DMS53 treated with DMSO at 0.1 percent for 48 hours (cell line): Measurements from ENCODE around the gene GSTM2.
"Not testable (repeated sequence)": the region's sequence is repeated elsewhere in the genome, so short reads cannot be mapped to it uniquely, and the experiment has no call there.

Source experiments
- DNase-seq: peaks from one replicate; lab custom pipeline; 2025; ENCODE audit not compliant: unreplicated experiment; lab: John Stamatoyannopoulos, UW

The GSTM2 gene

DNA sequence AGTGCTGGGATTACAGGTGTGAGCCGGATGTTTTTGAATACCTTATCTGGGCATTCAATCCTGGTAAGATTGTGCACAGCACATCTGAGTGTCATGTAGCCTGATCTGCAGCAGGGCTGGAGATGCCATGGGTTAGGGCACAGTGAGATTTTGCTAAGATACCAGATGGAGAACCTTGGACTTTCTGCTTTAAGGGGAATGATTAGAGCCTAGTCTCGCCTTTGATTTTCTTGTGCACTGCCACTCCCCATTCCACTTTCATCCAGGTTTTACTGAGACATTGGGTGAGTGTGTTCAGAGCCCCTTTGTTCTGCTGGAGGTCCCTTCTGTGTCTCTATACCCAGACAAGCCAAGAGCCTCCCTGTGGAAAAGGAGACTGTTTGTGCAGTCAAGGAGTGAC is 6.0 kb downstream of the GSTM2 start:
- DNase-seq, result not testable (repeated sequence)

GRCh38 chr1:109676683-109677381 is 9.0 kb downstream of the GSTM2 start:
- DNase-seq, result not testable (repeated sequence)

DNA sequence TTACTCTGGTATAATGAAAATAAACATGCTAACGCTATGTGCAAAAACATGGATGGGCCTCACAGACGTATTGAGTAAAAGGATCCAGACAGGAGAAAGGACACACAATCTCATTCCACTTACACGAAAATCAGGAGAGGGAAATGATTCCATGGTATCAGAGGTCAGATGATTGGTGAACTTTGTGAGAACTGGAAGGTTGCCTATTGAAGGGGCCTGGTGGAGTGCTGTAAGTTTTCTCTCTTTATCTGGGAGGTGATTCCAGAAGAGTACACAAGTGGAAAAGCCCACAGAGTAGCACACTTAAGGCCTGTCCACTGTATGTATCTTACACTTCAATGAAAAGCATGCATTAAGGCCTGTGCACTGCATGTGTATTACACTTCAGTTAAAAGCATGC is 9.6 kb downstream of the GSTM2 start:
- no peak for DNase-seq

GRCh38 chr1:109678637-109679036 is 10.8 kb downstream of the GSTM2 start:
- not testable (repeated sequence) for DNase-seq

- DNase-seq, result not testable (repeated sequence)
Observed at GRCh38 chr1:109684777-109685176, 16.9 kb downstream of the GSTM2 start.

DNA sequence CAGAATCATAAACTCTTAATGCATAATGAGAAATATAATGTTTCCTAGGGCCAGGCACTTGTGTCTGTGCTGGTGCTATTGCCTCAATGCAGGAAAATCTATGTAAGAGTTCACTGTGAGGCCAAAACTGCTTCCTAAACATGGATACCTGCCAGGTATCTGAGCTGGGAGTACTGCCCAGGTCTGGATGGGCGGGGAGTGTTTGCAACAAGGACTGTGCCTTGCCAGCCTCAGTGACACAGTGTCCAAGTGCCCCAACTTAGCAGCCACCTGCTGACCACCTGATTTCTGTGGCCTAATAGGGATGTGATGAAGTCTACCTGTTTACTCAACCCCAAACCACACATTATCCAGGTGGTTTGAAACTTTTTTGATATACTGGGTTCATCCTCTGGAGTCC is 17.5 kb downstream of the GSTM2 start:
- not testable (repeated sequence) for DNase-seq

- not testable (repeated sequence) for DNase-seq
Observed at GRCh38 chr1:109685890-109686289, 18.0 kb downstream of the GSTM2 start.

DNA sequence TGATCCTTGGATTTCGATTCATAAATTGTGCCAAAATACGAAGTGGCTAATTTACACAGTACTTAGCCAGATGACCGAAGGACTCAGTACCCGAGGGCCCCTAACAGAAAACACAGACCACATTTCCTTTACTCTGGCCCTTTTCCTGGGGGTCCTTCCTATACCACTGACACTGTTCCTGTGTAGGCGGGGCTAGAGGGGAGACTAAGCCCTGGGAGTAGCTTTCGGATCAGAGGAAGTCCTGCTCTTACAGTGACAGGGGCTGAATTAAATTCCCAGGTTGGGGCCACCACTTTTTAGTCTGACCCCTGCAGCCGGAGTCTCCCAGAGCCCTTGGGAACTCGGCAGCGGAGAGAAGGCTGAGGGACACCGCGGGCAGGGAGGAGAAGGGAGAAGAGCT is 19.3 kb downstream of the GSTM2 start:
- not testable (repeated sequence) for DNase-seq

DNA sequence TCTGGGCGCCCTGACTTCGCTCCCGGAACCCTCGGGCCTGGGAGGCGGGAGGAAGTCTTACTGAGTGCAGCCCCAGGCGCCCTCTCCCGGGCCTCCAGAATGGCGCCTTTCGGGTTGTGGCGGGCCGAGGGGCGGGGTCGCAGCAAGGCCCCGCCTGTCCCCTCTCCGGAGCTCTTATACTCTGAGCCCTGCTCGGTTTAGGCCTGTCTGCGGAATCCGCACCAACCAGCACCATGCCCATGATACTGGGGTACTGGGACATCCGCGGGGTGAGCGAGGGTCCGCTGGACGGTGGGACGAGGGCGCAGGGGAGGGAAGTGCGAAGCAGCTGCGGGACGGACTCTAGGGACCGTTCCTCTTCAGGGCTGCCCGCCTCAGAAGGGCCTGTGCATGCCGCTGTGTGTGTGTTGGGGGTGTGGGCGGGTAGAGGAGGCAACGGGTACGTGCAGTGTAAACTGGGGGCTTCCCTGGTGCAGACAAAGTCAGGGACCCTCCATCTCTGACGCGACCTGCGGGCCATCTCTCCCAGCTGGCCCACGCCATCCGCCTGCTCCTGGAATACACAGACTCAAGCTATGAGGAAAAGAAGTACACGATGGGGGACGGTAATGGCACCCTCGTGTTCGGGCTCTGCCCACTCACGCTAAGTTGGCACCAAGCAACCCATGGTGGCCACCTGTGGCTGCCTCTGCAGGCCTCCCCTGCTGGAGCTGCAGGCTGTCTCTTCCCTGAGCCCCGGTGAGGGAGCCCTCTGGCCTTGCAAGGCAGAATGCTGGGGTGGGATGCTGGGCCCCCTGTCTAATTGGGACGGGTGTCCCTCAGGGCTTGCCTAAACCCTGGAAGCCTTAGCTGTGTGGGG is 20.0 kb downstream of the GSTM2 start, which contains the start of gene GSTM1:
Gene GSTM1, plus strand, starts transcription at position 177 of the 859 bp plus-strand sequence. Its CDS starts 57 bp downstream, at position 234.
- no peak for DNase-seq

DNA sequence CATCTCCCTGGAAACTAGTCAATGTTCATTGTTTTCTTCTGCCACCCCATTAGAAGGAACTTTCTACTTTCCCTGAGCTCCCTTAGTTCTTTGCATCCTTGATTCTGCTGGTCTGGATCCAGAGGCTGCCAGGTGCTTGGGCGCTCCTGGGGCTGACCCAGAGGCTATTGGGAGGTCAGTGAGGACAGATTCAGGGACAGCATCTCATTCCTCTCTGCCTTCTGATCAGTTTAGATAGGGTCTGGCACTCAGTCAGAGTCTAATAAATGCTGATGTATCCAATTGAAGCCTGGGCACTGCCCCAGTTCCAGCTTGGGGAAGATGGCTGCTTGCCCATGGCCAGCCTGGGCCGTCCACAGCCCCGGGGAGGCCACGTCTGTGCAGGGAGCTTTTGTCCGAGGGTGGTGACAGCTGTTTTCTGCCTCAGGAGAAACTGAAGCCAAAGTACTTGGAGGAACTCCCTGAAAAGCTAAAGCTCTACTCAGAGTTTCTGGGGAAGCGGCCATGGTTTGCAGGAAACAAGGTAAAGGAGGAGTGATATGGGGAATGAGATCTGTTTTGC is 22.1 kb downstream of the GSTM2 start:
- no peak for DNase-seq

GRCh38 chr1:109691759-109692158 is 23.9 kb downstream of the GSTM2 start:
- no peak for DNase-seq

GRCh38 chr1:109694400-109694799 is 26.5 kb downstream of the GSTM2 start:
- DNase-seq, result not testable (repeated sequence)

GRCh38 chr1:109695138-109695537 is 27.3 kb downstream of the GSTM2 start:
- not testable (repeated sequence) for DNase-seq

- no peak for DNase-seq
Observed at GRCh38 chr1:109697066-109697465, 29.2 kb downstream of the GSTM2 start.

DNA sequence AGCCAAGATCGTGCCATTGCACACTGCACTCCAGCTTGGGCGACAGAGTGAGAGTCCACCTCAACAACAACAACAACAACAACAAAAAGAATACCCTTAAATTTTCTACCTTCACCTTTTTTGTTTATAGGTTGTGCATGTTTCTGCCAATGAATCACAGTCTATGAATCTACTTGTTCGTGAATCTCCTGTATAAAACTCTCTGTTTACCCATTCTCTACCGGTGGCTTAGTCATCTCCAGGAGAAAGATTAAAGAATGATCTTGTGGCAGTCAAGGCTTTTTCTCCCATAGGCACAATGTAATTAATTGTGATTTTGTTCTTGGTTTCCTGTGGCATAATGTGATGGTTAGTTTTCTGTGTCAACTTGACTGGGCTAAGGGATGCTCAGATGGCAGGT is 30.0 kb downstream of the GSTM2 start:
- not testable (repeated sequence) for DNase-seq

DNA sequence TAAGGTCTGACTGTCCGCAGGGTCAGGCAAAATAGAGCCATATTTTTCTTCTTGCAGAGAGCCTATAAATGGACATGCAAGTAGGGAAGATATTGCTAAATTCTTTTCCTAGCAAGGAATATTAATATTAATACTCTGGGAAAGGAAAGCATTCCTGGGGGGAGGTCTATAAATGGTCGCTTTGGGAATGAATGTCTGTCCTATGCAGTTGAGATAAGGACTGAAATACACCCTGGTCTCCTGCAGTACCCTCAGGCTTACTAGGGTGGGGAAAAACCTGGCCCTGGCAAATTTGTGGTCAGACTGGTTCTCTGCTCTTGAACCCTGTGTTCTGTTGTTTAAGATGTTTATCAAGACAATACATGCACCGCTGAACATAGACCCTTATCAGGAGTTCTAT is 35.1 kb downstream of the GSTM2 start:
- not testable (repeated sequence) for DNase-seq

DNA sequence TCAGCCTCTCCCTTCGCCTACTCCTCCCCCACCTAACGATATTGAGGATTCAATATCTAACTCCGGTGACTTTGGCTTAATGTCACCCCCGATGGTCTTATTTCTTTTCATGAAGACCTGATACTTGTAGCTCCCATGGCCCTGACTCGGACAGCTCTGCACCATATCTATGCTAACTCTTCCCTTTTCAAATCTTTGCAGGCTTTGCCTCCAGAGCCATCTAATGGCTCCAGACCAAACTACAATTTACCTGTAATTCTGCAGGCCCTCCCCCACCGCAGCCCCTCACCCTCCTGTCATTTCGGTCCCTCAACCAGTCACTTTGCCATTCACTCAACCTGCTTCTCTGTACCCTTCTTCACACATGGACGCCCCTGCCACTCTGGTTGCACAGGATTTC is 36.3 kb downstream of the GSTM2 start:
- no peak for DNase-seq

DNA sequence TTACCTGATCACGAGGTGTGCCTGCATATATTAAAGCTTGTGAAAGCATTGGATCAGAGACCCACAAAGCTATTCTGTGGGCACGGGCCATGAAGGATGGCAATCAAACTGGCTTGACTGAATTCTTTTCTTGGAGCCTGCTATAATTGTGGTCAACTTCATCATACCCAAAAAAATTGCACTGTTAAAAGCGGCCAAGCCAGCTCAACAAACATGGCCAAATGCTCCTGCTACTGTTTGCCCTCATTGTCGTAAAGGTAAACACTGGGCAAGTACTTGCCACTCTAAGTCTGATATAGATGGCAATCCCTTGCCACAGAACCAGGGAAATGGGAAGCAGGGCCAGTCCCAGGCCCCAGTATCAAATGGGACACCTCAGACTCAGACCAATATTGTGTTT is 37.6 kb downstream of the GSTM2 start:
- DNase-seq, result no peak

DNA sequence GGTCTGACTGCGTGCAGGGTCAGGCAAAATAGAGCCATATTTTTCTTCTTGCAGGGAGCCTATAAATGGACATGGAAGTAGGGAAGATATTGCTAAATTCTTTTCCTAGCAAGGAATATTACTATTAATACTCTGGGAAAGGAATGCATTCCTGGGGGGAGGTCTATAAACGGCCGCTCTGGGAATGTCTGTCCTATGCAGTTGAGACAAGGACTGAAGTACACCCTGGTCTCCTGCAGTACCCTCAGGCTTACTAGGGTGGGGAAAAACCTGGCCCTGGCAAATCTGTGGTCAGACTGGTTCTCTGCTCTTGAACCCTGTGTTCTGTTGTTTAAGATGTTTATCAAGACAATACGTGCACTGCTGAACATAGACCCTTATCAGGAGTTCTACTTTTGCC is 41.1 kb downstream of the GSTM2 start:
- DNase-seq, result not testable (repeated sequence)

DNA sequence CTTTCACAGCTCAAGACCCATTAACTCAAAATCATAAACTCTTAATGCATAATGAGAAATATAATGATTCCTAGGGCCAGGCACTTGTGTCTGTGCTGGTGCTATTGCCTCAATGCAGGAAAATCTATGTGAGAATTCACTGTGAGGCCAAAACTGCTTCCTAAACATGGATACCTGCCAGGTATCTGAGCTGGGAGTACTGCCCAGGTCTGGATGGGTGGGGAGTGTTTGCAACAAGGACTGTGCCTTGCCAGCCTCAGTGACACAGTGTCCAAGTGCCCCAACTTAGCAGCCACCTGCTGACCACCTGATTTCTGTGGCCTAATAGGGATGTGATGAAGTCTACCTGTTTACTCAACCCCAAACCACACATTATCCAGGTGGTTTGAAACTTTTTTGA is 42.0 kb downstream of the GSTM2 start:
- not testable (repeated sequence) for DNase-seq

GRCh38 chr1:109711593-109712320 is 43.9 kb downstream of the GSTM2 start, which contains the start of gene GSTM5:
Gene GSTM5, plus strand, starts transcription at chr1:109712251. Its CDS starts 62 bp downstream, at chr1:109712313.
- DNase-seq, result not testable (repeated sequence)
